Neural cell (in vitro differentiated cells): Measurements from ENCODE around the gene ZNF546. TPM values are rescaled to one million over a fixed set of nuclear protein-coding genes. Genes with fewer than 3 reads are reported as not detected.

Source experiments
- H2AFZ ChIP-seq: fragments of 200-600, 300-800 bp; sonication (generic), shearing (Covaris generic); 2 replicates; pipeline ENCODE4 v1.6.0; 2014; ENCODE audit warnings: low read depth, mild to moderate bottlenecking, antibody characterized with exemption, low read length, moderate library complexity
- H3F3A ChIP-seq: fragments of 200-600 bp; shearing (Covaris generic); 2 replicates; pipeline ENCODE4 v1.6.1; 2016; ENCODE audit warnings: mild to moderate bottlenecking, moderate library complexity, mixed read lengths, antibody characterized with exemption, low read length; ENCODE audit not compliant: insufficient read depth, poor library complexity, severe bottlenecking
- H3K27ac ChIP-seq: fragments of 200-600, 300-800 bp; sonication (generic), shearing (Covaris generic); 2 replicates; pipeline ENCODE4 v1.5.1; 2014; ENCODE audit warnings: mild to moderate bottlenecking, low read length, moderate library complexity
- H3K27me3 ChIP-seq: fragments of 300-800, 200-600 bp; sonication (generic), shearing (Covaris generic); 2 replicates; pipeline ENCODE4 v1.6.0; 2014; ENCODE audit warnings: mild to moderate bottlenecking, low read depth, low read length, moderate library complexity; ENCODE audit not compliant: insufficient read depth
- H3K36me3 ChIP-seq: fragments of 300-800, 200-600 bp; sonication (generic), shearing (Covaris generic); 2 replicates; pipeline ENCODE4 v1.5.1; 2014; ENCODE audit warnings: mild to moderate bottlenecking, antibody characterized with exemption, low read length, moderate library complexity; ENCODE audit not compliant: insufficient read depth
- H3K4me2 ChIP-seq: fragments of 300-800, 200-600 bp; sonication (generic), shearing (Covaris generic); 2 replicates; pipeline ENCODE4 v1.6.0; 2014; ENCODE audit warnings: mild to moderate bottlenecking, low read length
- H3K4me3 ChIP-seq: fragments of 300-800, 200-600 bp; sonication (generic), shearing (Covaris generic); 2 replicates; pipeline ENCODE4 v1.5.1; 2014; ENCODE audit warnings: mild to moderate bottlenecking, low read length, moderate library complexity
- H3K79me2 ChIP-seq: fragments of 200-600 bp; shearing (Covaris generic); replicated peaks from 2 replicates; pipeline ENCODE4 v1.6.0; 2014; ENCODE audit warnings: mild to moderate bottlenecking, low read length, moderate library complexity; ENCODE audit not compliant: insufficient read depth
- H3K9ac ChIP-seq: fragments of 300-800, 200-600 bp; sonication (generic), shearing (Covaris generic); 2 replicates; pipeline ENCODE4 v1.6.1; 2016; ENCODE audit warnings: mild to moderate bottlenecking, low read length, mixed read lengths
- H3K9me2 ChIP-seq: fragments of 200-600 bp; shearing (Covaris generic); 2 replicates; pipeline ENCODE4 v1.6.1; 2016; ENCODE audit warnings: mild to moderate bottlenecking, low read length, mixed read lengths; ENCODE audit not compliant: insufficient read depth
- H3K9me3 ChIP-seq: fragments of 200-600, 300-800 bp; sonication (generic), shearing (Covaris generic); 2 replicates; pipeline ENCODE4 v1.6.1; 2016; ENCODE audit warnings: mild to moderate bottlenecking, mixed run types, low read length, moderate library complexity, mixed read lengths
- H4K20me1 ChIP-seq: fragments of 200-600 bp; shearing (Covaris generic); 2 replicates; pipeline ENCODE4 v1.6.1; 2016; ENCODE audit warnings: mild to moderate bottlenecking, mixed run types; ENCODE audit not compliant: insufficient read depth
- CTCF ChIP-seq: fragments of 450-650 bp; IDR thresholded peaks from 2 replicates; pipeline ENCODE4 v1.5.1; 2014; ENCODE audit warnings: antibody characterized with exemption, mild to moderate bottlenecking, moderate library complexity; ENCODE audit not compliant: poor library complexity, severe bottlenecking
- EP300 ChIP-seq: fragments of 450-650 bp; conservative IDR thresholded peaks from 2 replicates; pipeline ENCODE4 v1.6.1; 2014; ENCODE audit warnings: antibody characterized with exemption, mild to moderate bottlenecking, moderate library complexity; ENCODE audit not compliant: poor library complexity, severe bottlenecking
- EZH2 ChIP-seq: fragments of 200-600, 300-800 bp; shearing (Covaris generic), sonication (generic); IDR thresholded peaks from 2 replicates; pipeline ENCODE4 v1.6.1; 2014; ENCODE audit warnings: antibody characterized with exemption, low read length, borderline replicate concordance, mild to moderate bottlenecking; ENCODE audit not compliant: insufficient read depth, poor library complexity, severe bottlenecking
- MXI1 ChIP-seq: fragments of 450-650 bp; conservative IDR thresholded peaks from 2 replicates; pipeline ENCODE4 v1.6.1; 2014; ENCODE audit warnings: antibody characterized with exemption, mild to moderate bottlenecking; ENCODE audit not compliant: poor library complexity, severe bottlenecking
- POLR2AphosphoS5 ChIP-seq: IDR thresholded peaks from 2 replicates; pipeline ENCODE4 v1.6.1; 2012
- RAD21 ChIP-seq: fragments of 450-650 bp; conservative IDR thresholded peaks from 2 replicates; pipeline ENCODE4 v1.6.1; 2014; ENCODE audit warnings: antibody characterized with exemption, mild to moderate bottlenecking, moderate library complexity
- SMC3 ChIP-seq: fragments of 450-650 bp; conservative IDR thresholded peaks from 2 replicates; pipeline ENCODE4 v1.6.1; 2014; ENCODE audit warnings: antibody characterized with exemption, mild to moderate bottlenecking, moderate library complexity; ENCODE audit not compliant: poor library complexity
- TAF1 ChIP-seq: IDR thresholded peaks from 2 replicates; pipeline ENCODE4 v1.6.1; 2012; ENCODE audit warnings: low read depth
- polyA plus RNA-seq: library from polyadenylated mRNA; depleted of rRNA; stranded (reverse); fragments of >200 nt; gene quantifications from 2 replicates; pipeline ENCODE4 v1.2.3, GENCODE V29; 2014
- TF ChIP-seq, protein P1 (sequence below): IDR thresholded peaks from 2 replicates; pipeline ENCODE4 v1.6.1; 2012; ENCODE audit warnings: borderline replicate concordance

The ZNF546 gene
- polyA plus RNA-seq, 1 donor from 2014 or later, result 8.0 TPM

DNA sequence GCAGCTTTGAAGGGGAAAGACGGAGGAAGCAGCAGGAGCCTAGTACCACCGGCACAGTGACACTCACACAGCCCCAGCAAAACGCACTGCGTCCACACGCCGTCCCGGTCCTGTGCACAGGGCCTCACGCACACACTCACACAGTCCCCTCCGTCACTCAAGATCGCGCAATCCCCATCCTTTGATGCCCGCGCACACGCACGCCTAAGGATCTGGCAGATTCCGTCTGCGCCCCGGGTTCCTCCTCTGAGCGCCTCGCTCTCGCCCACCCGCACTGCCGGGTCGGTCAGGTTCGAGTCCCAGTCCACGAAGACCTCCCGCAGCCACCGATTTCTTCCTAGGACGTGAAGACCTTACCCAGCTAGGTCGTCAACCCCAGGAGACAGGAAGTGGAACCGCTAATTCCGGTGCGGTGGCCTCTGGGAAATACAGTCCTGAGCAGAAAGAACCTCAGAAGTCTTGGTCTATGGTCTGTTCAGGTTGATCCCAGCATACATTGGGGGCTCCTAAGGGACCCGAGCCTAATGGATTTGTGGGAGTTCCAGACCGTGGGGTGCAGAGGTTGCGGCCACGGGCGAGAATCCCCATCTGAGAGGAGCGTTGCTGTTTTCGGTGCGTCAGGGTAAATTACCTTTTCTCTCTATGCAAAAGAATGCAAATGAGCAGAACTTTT lies 59.1 kb downstream of the ZNF546 start, which contains the start of gene ZNF780B:
Gene ZNF780B (minus strand): TSS at position 400 of the 673 bp plus-strand sequence. CDS start 5,899 bp downstream, outside the sequence.
- H3K27ac ChIP-seq, result peak within 1 kb of the TSS; percentile 85
- no peaks in the 10 kb centered on the region for H3K36me3 ChIP-seq
- peak within 1 kb of the TSS; percentile 84 for H3K4me2 ChIP-seq
- H3K4me3 ChIP-seq, result peak within 1 kb of the TSS; percentile 84
- H3K27me3 ChIP-seq, result no peaks in the 10 kb centered on the region
- TF ChIP-seq TAF1, result peak; percentile 76
- TF ChIP-seq CTCF, result no peak
- TF ChIP-seq RAD21, result no peak
- peak; percentile 89 for TF ChIP-seq POLR2AphosphoS5
- TF ChIP-seq SMC3, result peak; percentile 25
- TF ChIP-seq, protein P1, sequence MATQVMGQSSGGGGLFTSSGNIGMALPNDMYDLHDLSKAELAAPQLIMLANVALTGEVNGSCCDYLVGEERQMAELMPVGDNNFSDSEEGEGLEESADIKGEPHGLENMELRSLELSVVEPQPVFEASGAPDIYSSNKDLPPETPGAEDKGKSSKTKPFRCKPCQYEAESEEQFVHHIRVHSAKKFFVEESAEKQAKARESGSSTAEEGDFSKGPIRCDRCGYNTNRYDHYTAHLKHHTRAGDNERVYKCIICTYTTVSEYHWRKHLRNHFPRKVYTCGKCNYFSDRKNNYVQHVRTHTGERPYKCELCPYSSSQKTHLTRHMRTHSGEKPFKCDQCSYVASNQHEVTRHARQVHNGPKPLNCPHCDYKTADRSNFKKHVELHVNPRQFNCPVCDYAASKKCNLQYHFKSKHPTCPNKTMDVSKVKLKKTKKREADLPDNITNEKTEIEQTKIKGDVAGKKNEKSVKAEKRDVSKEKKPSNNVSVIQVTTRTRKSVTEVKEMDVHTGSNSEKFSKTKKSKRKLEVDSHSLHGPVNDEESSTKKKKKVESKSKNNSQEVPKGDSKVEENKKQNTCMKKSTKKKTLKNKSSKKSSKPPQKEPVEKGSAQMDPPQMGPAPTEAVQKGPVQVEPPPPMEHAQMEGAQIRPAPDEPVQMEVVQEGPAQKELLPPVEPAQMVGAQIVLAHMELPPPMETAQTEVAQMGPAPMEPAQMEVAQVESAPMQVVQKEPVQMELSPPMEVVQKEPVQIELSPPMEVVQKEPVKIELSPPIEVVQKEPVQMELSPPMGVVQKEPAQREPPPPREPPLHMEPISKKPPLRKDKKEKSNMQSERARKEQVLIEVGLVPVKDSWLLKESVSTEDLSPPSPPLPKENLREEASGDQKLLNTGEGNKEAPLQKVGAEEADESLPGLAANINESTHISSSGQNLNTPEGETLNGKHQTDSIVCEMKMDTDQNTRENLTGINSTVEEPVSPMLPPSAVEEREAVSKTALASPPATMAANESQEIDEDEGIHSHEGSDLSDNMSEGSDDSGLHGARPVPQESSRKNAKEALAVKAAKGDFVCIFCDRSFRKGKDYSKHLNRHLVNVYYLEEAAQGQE, result peak; percentile 55
- peak; percentile 62 for TF ChIP-seq EP300
- peak; percentile 84 for TF ChIP-seq MXI1
- TF ChIP-seq EZH2, result no peak
- H2AFZ ChIP-seq, result peak within 1 kb of the TSS; percentile 94
- no peaks in the 10 kb centered on the region for H4K20me1 ChIP-seq
- peaks cover 22% of the 10 kb centered on the region for H3K9me3 ChIP-seq
- H3K9ac ChIP-seq, result peak within 1 kb of the TSS; percentile 86
- no peaks in the 10 kb centered on the region for H3F3A ChIP-seq
- peaks cover 38% of the 10 kb centered on the region for H3K79me2 ChIP-seq
- H3K9me2 ChIP-seq, result no peaks in the 10 kb centered on the region

- H3K27ac ChIP-seq, result peak overlapping the region; percentile 85
- TF ChIP-seq POLR2AphosphoS5, result no peak
- no peaks in the 10 kb centered on the region for H3K27me3 ChIP-seq
- H3K4me3 ChIP-seq, result peak overlapping the region; percentile 84
- peak overlapping the region; percentile 94 for H2AFZ ChIP-seq
- H3F3A ChIP-seq, result no peaks in the 10 kb centered on the region
- H3K79me2 ChIP-seq, result peaks cover 38% of the 10 kb centered on the region
- no peaks in the 10 kb centered on the region for H4K20me1 ChIP-seq
- H3K9me2 ChIP-seq, result no peaks in the 10 kb centered on the region
- no peaks in the 10 kb centered on the region for H3K36me3 ChIP-seq
- peak overlapping the region; percentile 83 for H3K4me2 ChIP-seq
- peaks cover 22% of the 10 kb centered on the region for H3K9me3 ChIP-seq
- peak overlapping the region; percentile 86 for H3K9ac ChIP-seq
These were observed 59.6 kb downstream of the ZNF546 start for GRCh38 chr19:40056505-40056904.
